ENCODE results near the gene EEFSEC. TPM values are rescaled to one million over a fixed set of nuclear protein-coding genes. Genes with fewer than 3 reads are reported as not detected.

EEFSEC gene
- total RNA-seq, 1 donor from 2014 or later = 15.3 TPM

DNA sequence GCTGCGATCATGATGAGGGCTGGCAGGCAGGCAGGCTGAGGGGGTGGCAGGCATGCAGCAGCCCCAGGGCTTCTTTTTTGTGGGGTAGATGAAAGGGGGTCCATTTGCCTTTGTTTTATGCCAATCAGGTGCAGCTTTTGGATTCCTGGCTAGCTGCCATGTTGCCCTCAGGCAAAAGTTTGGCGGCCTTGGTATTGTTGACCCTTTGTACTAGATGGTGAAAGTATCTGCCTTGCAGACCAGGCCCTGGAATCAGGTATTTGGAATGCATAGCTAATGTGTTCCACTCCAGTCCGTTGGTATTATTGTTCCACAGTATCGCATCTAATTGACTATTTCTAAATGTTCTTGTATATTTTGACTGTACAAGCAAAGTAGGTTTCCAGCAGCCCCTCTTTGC, 35.0 kb downstream of the EEFSEC start:
- Histone ChIP-seq H3K36me3 (no peaks in the 10 kb centered on the region), H3K9me3 (no peaks in the 10 kb centered on the region), H3K27me3 (no peaks in the 10 kb centered on the region), H3K4me1 (no peaks in the 10 kb centered on the region), H3K27ac (no peak overlapping the region), H3K4me3 (no peak overlapping the region)
- DNase-seq (no peak), ATAC-seq (no peak)
- intact Hi-C loops (cut with DNase I) = no loop called here
- TF ChIP-seq, protein P1, sequence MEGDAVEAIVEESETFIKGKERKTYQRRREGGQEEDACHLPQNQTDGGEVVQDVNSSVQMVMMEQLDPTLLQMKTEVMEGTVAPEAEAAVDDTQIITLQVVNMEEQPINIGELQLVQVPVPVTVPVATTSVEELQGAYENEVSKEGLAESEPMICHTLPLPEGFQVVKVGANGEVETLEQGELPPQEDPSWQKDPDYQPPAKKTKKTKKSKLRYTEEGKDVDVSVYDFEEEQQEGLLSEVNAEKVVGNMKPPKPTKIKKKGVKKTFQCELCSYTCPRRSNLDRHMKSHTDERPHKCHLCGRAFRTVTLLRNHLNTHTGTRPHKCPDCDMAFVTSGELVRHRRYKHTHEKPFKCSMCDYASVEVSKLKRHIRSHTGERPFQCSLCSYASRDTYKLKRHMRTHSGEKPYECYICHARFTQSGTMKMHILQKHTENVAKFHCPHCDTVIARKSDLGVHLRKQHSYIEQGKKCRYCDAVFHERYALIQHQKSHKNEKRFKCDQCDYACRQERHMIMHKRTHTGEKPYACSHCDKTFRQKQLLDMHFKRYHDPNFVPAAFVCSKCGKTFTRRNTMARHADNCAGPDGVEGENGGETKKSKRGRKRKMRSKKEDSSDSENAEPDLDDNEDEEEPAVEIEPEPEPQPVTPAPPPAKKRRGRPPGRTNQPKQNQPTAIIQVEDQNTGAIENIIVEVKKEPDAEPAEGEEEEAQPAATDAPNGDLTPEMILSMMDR (IDR thresholded peaks at IDR 0.05) = no peak

DNA sequence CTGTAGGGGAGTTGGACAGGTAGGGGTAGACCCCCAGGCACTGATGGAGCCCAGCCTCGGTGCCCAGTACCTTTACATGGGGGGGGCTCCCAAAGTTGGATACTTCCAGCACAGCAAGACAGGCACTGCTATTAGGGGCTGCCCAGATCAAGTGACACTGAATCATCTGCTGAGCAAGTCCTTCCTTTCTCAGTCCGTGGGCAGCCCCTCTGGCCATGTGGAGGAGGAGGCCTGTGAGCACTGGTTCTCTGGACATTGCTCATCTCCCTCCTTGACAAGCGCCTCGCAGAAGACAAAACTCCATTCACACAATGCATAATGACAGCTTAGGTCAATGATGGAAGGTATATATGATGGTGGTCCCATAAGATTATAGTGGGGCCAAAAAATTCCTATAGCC, 35.7 kb downstream of the EEFSEC start:
- intact Hi-C loops (cut with DNase I) = no loop called here
- ATAC-seq (no peak), DNase-seq (no peak)
- Histone ChIP-seq H3K27me3 (no peaks in the 10 kb centered on the region), H3K4me3 (no peak overlapping the region), H3K4me1 (no peaks in the 10 kb centered on the region), H3K27ac (no peak overlapping the region), H3K9me3 (no peaks in the 10 kb centered on the region), H3K36me3 (no peaks in the 10 kb centered on the region)
- TF ChIP-seq, protein P1 (IDR thresholded peaks at IDR 0.05) = no peak

DNA sequence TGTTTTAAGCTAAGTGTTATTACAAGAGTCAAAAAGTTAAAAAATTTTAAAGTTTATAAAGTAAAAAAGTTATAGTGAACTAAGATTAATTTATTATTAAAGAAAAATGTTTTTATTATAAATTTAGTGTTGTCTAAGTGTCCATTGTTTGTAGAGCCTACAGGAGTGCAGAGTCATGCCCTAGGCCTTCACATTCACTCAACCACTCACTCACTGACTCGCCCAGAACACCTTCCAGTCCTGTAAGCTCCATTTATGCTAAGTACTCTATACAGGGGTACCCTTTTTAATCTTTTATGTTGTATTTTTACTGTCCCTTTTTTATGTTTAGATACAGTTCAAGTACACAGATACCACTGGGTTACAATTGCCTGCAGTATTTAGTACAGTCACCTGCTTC, 37.2 kb downstream of the EEFSEC start:
- ATAC-seq (no peak), DNase-seq (no peak)
- intact Hi-C loops (cut with DNase I) = no loop called here
- Histone ChIP-seq H3K27ac (no peak overlapping the region), H3K4me1 (no peaks in the 10 kb centered on the region), H3K9me3 (no peaks in the 10 kb centered on the region), H3K4me3 (no peak overlapping the region), H3K36me3 (no peaks in the 10 kb centered on the region), H3K27me3 (no peaks in the 10 kb centered on the region)
- TF ChIP-seq, protein P1 (IDR thresholded peaks at IDR 0.05) = no peak

GRCh38 chr3:128192131-128192530, 38.9 kb downstream of the EEFSEC start:
- TF ChIP-seq, protein P1 (IDR thresholded peaks at IDR 0.05) = no peak
- no peaks in the 10 kb centered on the region for H3K9me3 ChIP-seq
- H3K4me3 ChIP-seq = no peak overlapping the region
- H3K4me1 ChIP-seq = no peaks in the 10 kb centered on the region
- H3K27ac ChIP-seq = no peak overlapping the region
- H3K27me3 ChIP-seq = no peaks in the 10 kb centered on the region
- ATAC-seq (no peak), DNase-seq (no peak)
- H3K36me3 ChIP-seq = no peaks in the 10 kb centered on the region
- intact Hi-C loops (cut with DNase I) = no loop called here

GRCh38 chr3:128193168-128193567, 39.9 kb downstream of the EEFSEC start:
- H3K4me3 ChIP-seq = no peak overlapping the region
- H3K36me3 ChIP-seq = no peaks in the 10 kb centered on the region
- ATAC-seq (no peak), DNase-seq (no peak)
- no peak overlapping the region for H3K27ac ChIP-seq
- H3K4me1 ChIP-seq = no peaks in the 10 kb centered on the region
- intact Hi-C loops (cut with DNase I) = no loop called here
- H3K27me3 ChIP-seq = no peaks in the 10 kb centered on the region
- no peaks in the 10 kb centered on the region for H3K9me3 ChIP-seq
- TF ChIP-seq, protein P1 (IDR thresholded peaks at IDR 0.05) = no peak

- Histone ChIP-seq H3K27ac (no peak overlapping the region), H3K36me3 (no peaks in the 10 kb centered on the region), H3K9me3 (no peaks in the 10 kb centered on the region), H3K4me1 (no peaks in the 10 kb centered on the region), H3K27me3 (no peaks in the 10 kb centered on the region), H3K4me3 (no peak overlapping the region)
- intact Hi-C loops (cut with DNase I) = no loop called here
- TF ChIP-seq, protein P1 (IDR thresholded peaks at IDR 0.05) = no peak
- no peak for ATAC-seq
- no peak for DNase-seq
These were observed 41.6 kb downstream of the EEFSEC start for GRCh38 chr3:128194843-128195242.

Data from upper lobe of right lung (tissue), 1 donor.